K562 (cell line): ENCODE measurements around the gene ZNF618. TPM values are rescaled to one million over a fixed set of nuclear protein-coding genes. Genes with fewer than 3 reads are reported as not detected.

Experiments used
- ATAC-seq: fragments of 200-7000 bp; cut with Tn5 transposase; 3 replicates; pipeline ENCODE4 v1.9.1; 2020; ENCODE audit warnings: moderate library complexity
- BruUV-seq: library from RNA; stranded (reverse); fragments of 400-500 nt; replicated peaks from 2 replicates; lab custom pipeline; 2021; lab: Mats Ljungman, UMichigan
- CTCF ChIA-PET: fragments of 300-600 bp; formaldehyde crosslinking; extraction: SDS; loops from one replicate; lab custom pipeline; 2021; ENCODE audit warnings: low intra/inter-chr PET ratio; lab: Yijun Ruan, JAX
- POLR2A ChIA-PET: fragments of 300-600, 350-650 bp; sonication (Branson Sonifier 250); formaldehyde crosslinking; extraction: SDS; loops from one replicate; lab custom pipeline; 2021; ENCODE audit warnings: antibody characterized with exemption, inconsistent platforms; lab: Yijun Ruan, JAX
- DNase-seq, 4 experiments: peaks; one replicate each; pipeline versions ENCODE4 v3.0.0 to v3.0.0-alpha.2; 2011 to 2018; ENCODE audit warnings: low spot score in 3 of 4, mixed read lengths in 3 of 4; ENCODE audit errors: extremely low read depth in 1 of 4
- FAIRE-seq: peaks from 2 replicates; lab custom pipeline; 2011; peaks lifted over from hg19 to GRCh38; lab: Jason Lieb, UNC
- H2AFZ ChIP-seq: 2 replicates; pipeline ENCODE4 v1.6.0; 2011; ENCODE audit warnings: low read depth, low read length, control low read depth, inconsistent platforms
- H3K27ac ChIP-seq: fragments of 200-600 bp; 3 replicates; pipeline ENCODE4 v1.8.0; 2011; ENCODE audit warnings: low read depth, mild to moderate bottlenecking, control low read depth, inconsistent platforms, low read length, moderate library complexity, mixed read lengths; ENCODE audit errors: extremely low read depth
- H3K27me3 ChIP-seq, 2 experiments: fragments of 300-600 bp in 1 of 2; 2 replicates in 1 of 2; 3 replicates in 1 of 2; pipeline versions ENCODE4 v1.6.0 to v1.8.0; 2011; ENCODE audit warnings: inconsistent platforms in 2 of 2, low read length in 2 of 2, mild to moderate bottlenecking in 1 of 2, mixed read lengths in 1 of 2, moderate library complexity in 1 of 2; ENCODE audit not compliant: control insufficient read depth in 2 of 2, insufficient read depth in 2 of 2
- H3K36me3 ChIP-seq: fragments of 300-600 bp; 3 replicates; pipeline ENCODE4 v1.8.0; 2011; ENCODE audit warnings: mild to moderate bottlenecking, low read length, inconsistent platforms; ENCODE audit not compliant: control insufficient read depth, insufficient read depth
- H3K4me1 ChIP-seq, 2 experiments: fragments of 200-600 bp in 1 of 2; replicated peaks in 1 of 2; 2 replicates in 1 of 2; 3 replicates in 1 of 2; pipeline versions ENCODE4 v1.5.1 to v1.8.0; 2011; ENCODE audit warnings: inconsistent platforms in 2 of 2, low read length in 2 of 2, mild to moderate bottlenecking in 1 of 2, mixed read lengths in 1 of 2, moderate library complexity in 1 of 2; ENCODE audit not compliant: control insufficient read depth in 2 of 2, insufficient read depth in 2 of 2
- H3K4me2 ChIP-seq: 2 replicates; pipeline ENCODE4 v1.6.1; 2011; ENCODE audit warnings: low read length, control low read depth, inconsistent platforms, mixed read lengths; ENCODE audit not compliant: insufficient read depth
- H3K4me3 ChIP-seq: fragments of 200-600 bp; sonication (generic), shearing (Covaris generic); 2 replicates; pipeline ENCODE4 v1.5.1; 2016; ENCODE audit warnings: control low read depth, inconsistent platforms
- H3K79me2 ChIP-seq: fragments of 200-600 bp; 3 replicates; pipeline ENCODE4 v1.8.0; 2011; ENCODE audit warnings: low read length, inconsistent platforms; ENCODE audit not compliant: control insufficient read depth, insufficient read depth
- H3K9ac ChIP-seq, 2 experiments: 2 replicates each; pipeline versions ENCODE4 v1.6.0 to v1.6.1; 2011; ENCODE audit warnings: low read depth in 2 of 2, low read length in 2 of 2, control low read depth in 1 of 2, inconsistent platforms in 1 of 2, mild to moderate bottlenecking in 1 of 2, mixed read lengths in 1 of 2; ENCODE audit not compliant: insufficient read depth in 1 of 2
- H3K9me1 ChIP-seq: one replicate; pipeline ENCODE4 v1.6.0; 2011; ENCODE audit warnings: inconsistent platforms, mild to moderate bottlenecking, low read length, moderate library complexity; ENCODE audit not compliant: control insufficient read depth, insufficient read depth
- H3K9me3 ChIP-seq: replicated peaks from 2 replicates; pipeline ENCODE4 v1.5.1; 2011; ENCODE audit warnings: low read depth, low read length, inconsistent platforms; ENCODE audit not compliant: control insufficient read depth, insufficient read depth
- H4K20me1 ChIP-seq: replicated peaks from 2 replicates; pipeline ENCODE4 v1.6.1; 2011; ENCODE audit warnings: low read length, inconsistent platforms, mixed read lengths; ENCODE audit not compliant: control insufficient read depth, insufficient read depth
- BRD9 ChIP-seq: fragments of 450-650 bp; IDR thresholded peaks from 2 replicates; pipeline ENCODE4 v1.6.1; 2018; ENCODE audit warnings: low read depth; ENCODE audit not compliant: partially characterized antibody
- HMG20A ChIP-seq: fragments of 450-650 bp; formaldehyde crosslinking; conservative IDR thresholded peaks from 2 replicates; pipeline ENCODE4 v1.4.0; 2020; ENCODE audit warnings: mild to moderate bottlenecking, mixed read lengths
- HNRNPH1 ChIP-seq: fragments of 200-400 bp; formaldehyde crosslinking; optimal IDR thresholded peaks from 2 replicates; pipeline ENCODE3; 2017; ENCODE audit warnings: low read depth, mild to moderate bottlenecking, low read length, moderate library complexity
- MCM3 ChIP-seq: fragments of 450-650 bp; IDR thresholded peaks from 2 replicates; pipeline ENCODE4 v1.6.1; 2016
- NR3C1 ChIP-seq: sonication (generic); formaldehyde crosslinking; IDR thresholded peaks from 2 replicates; pipeline ENCODE4 v1.8.1; 2022; ENCODE audit warnings: missing genetic modification reagents
- SMAD1 ChIP-seq: fragments of 150-350 bp; IDR thresholded peaks from 2 replicates; pipeline ENCODE4 v1.6.1; 2014; ENCODE audit warnings: low read length, low read depth; ENCODE audit not compliant: partially characterized antibody
- SNAPC5 ChIP-seq: fragments of 250-450 bp; sonication (Bioruptor Pico); IDR thresholded peaks from 2 replicates; pipeline ENCODE4 v1.8.0; 2021; ENCODE audit warnings: moderate library complexity, mild to moderate bottlenecking, inconsistent platforms
- SRSF1 ChIP-seq: fragments of 200-400 bp; formaldehyde crosslinking; IDR thresholded peaks from 2 replicates; pipeline ENCODE4 v1.6.1; 2017; ENCODE audit warnings: mild to moderate bottlenecking, low read depth, low read length, moderate library complexity
- ZNF140 ChIP-seq: fragments of 250-450 bp; sonication (Bioruptor Pico); IDR thresholded peaks from 2 replicates; pipeline ENCODE4 v1.8.0; 2021; ENCODE audit warnings: moderate library complexity, mild to moderate bottlenecking, inconsistent platforms
- WGBS: fragments of 100-300 bp; shearing (Covaris generic); methylation state at CpG from one replicate; pipeline ENCODE4 v1.1.6; 2016; ENCODE audit warnings: low coverage, mixed read lengths; ENCODE audit not compliant: insufficient coverage; ENCODE audit errors: missing lambda C conversion rate; 5-methylcytosine and 5-hydroxymethylcytosine counted together
- in situ Hi-C: fragments of 300-500 bp; cut with MboI; formaldehyde crosslinking; loops from 4 replicates; pipeline ENCODE4 v1.15.0; 2018; ENCODE audit warnings: inconsistent platforms, mixed read lengths
- intact Hi-C: fragments of 100-400 bp; cut with micrococcal nuclease; formaldehyde crosslinking; loops from 2 replicates; pipeline ENCODE4 v1.14.2; 2022
- polyA plus RNA-seq, 8 experiments: library from polyadenylated mRNA; depleted of rRNA in 4 of 8; stranded (reverse) in 5 of 8; unstranded in 3 of 8; fragments of >200 nt; fragmentation: Nextera tagmentation in 2 of 8; fragmentation: Illumina TruSeq in 1 of 8; extraction: Ambion mirVana in 2 of 8; extraction: Trizol in 1 of 8; gene quantifications; 2 replicates each; pipeline versions ENCODE4 v1.2.1 to v1.2.3, GENCODE V29; 2011 to 2014; ENCODE audit warnings: inconsistent platforms in 1 of 8, missing spikeins in 1 of 8
- total RNA-seq, 7 experiments: library from RNA; depleted of rRNA in 6 of 7; stranded (reverse); fragments of >200 nt in 6 of 7; fragmentation: Illumina TruSeq in 2 of 7; extraction: Trizol in 2 of 7; gene quantifications; 2 replicates each; pipeline versions ENCODE4 v1.2.1 to v1.2.3, GENCODE V29; 2011 to 2021; ENCODE audit warnings: low replicate concordance in 1 of 7
- TF ChIP-seq, protein P1 (sequence below): fragments of 450-650 bp; formaldehyde crosslinking; IDR thresholded peaks from 2 replicates; pipeline ENCODE4 v1.4.0; 2020; ENCODE audit warnings: mild to moderate bottlenecking, moderate library complexity

Gene ZNF618
- total and polyA plus RNA-seq, 9 of the 15 experiments (the other 6 are each of a cell fraction or from before 2014, with no cell fraction given): 0.08 to 13.7 (median 3.4) TPM

DNA sequence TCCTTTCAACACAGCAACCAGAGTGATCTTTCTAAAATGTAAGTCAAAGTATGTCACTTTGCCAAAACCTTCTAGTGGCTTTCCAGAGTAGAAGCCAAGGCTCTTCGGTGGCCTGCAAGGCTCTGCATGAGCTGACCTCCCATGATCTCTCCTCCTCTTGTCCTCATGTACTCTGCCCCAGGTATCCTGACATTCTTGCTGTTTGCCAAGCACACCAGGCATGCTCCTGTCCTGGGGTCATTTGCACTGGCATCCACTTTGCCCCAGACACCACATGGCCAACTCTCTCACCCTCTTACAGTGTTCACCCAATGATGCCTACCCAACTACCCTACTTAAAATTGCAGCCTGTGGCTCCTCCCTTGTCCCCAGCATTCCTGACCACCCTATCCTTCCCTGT is 86.3 kb downstream of the ZNF618 start:
- H3K4me1 ChIP-seq: no peaks in the 10 kb centered on the region
- no peak overlapping the region for H3K27ac ChIP-seq
- intact Hi-C loops (loop anchor here (2.0 to 10.0 kb wide), 3 partner anchors 75 to 278 kb away; no protein-coding TSS in a partner anchor), in situ Hi-C loops (no loop called here)
- no peak overlapping the region for H3K4me3 ChIP-seq
- 33% methylated on average over 1 of the region's 1 CpG for whole genome bisulfite sequencing
- no peak for FAIRE-seq
- H3K36me3 ChIP-seq: no peaks in the 10 kb centered on the region
- BruUV-seq: no TSS peak
- no peak for ATAC-seq
- TF ChIP-seq BRD9: no peak
- TF ChIP-seq, protein P1, sequence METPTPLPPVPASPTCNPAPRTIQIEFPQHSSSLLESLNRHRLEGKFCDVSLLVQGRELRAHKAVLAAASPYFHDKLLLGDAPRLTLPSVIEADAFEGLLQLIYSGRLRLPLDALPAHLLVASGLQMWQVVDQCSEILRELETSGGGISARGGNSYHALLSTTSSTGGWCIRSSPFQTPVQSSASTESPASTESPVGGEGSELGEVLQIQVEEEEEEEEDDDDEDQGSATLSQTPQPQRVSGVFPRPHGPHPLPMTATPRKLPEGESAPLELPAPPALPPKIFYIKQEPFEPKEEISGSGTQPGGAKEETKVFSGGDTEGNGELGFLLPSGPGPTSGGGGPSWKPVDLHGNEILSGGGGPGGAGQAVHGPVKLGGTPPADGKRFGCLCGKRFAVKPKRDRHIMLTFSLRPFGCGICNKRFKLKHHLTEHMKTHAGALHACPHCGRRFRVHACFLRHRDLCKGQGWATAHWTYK (CRISPR knock-in tag): no peak
- TF ChIP-seq SNAPC5 (CRISPR knock-in tag): no peak
- TF ChIP-seq MCM3: no peak
- TF ChIP-seq SRSF1: no peak
- TF ChIP-seq SMAD1: no peak
- no peak for TF ChIP-seq HNRNPH1
- TF ChIP-seq ZNF140: no peak
- TF ChIP-seq NR3C1: no peak
- TF ChIP-seq HMG20A (CRISPR knock-in tag): no peak
- H3K9me3 ChIP-seq: no peaks in the 10 kb centered on the region
- no peak for DNase-seq
- H3K4me2 ChIP-seq: no peak overlapping the region
- no peaks in the 10 kb centered on the region for H3K9me1 ChIP-seq
- ChIA-PET CTCF (interaction anchor here (1.0 to 1.8 kb wide), 2 partner anchors 154 to 225 kb away, joined by 3 to 6 read pairs; no protein-coding TSS in a partner anchor), POLR2A (interaction anchor here (0.5 kb wide), 1 partner anchor 120 kb away, joined by 3 read pairs; no protein-coding TSS in a partner anchor)
- H3K27me3 ChIP-seq: no peaks in the 10 kb centered on the region
- no peak overlapping the region for H2AFZ ChIP-seq
- no peak overlapping the region for H3K9ac ChIP-seq
- H3K79me2 ChIP-seq: no peaks in the 10 kb centered on the region
- H4K20me1 ChIP-seq: no peaks in the 10 kb centered on the region; the same call in 1 of the 2 replicates
